ENCODE measurements around the gene CCDC50. TPM values are rescaled to one million over a fixed set of nuclear protein-coding genes. Genes with fewer than 3 reads are reported as not detected.

Gene CCDC50
- total and polyA plus RNA-seq, 10 of the 15 experiments (the other 5 are each of a cell fraction or from before 2014, with no cell fraction given): 46.7 to 150 (median 125) TPM

DNA sequence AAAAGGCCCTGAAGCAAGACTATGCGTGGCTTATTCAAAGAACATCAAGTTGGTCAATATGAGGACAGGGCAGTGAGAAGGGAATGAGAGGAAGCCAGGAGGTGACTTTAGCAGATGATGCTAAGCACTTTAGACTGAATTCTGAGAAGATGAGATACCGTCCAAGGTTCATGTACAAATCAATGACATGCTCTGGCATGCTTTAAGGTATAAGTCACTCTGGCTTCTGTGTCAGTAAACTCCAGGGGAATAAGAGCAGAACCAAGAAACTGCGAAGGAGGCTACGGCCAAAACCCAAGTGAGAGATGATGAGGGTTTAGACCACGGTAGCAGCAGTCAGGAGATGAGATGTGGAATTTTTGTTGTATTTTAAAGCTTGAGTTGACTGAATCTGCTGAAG is 8.9 kb upstream of the CCDC50 start:
- no peak overlapping the region for H3K4me2 ChIP-seq (ENCODE audit: control insufficient read depth, insufficient read depth)
- SMC1A ChIA-PET (ENCODE audit: uncharacterized antibody, unreplicated experiment): no interaction called here
- 77% methylated on average over 5 of the region's 5 CpGs for WGBS (ENCODE audit: insufficient coverage, insufficient replicate concordance, low lambda C conversion rate, missing lambda C conversion rate)

GRCh38 chr3:191321019-191321767 is 8.0 kb upstream of the CCDC50 start:
- no peak for FAIRE-seq
- ATAC-seq: no peak
- ChIA-PET SMC1A (ENCODE audit: uncharacterized antibody, unreplicated experiment) (interaction anchor here (0.6 to 0.9 kb wide), 2 partner anchors 16 to 811 kb away, joined by 3 to 4 read pairs; no protein-coding TSS in a partner anchor), RAD21 (ENCODE audit: unreplicated experiment) (no interaction called here), CTCF (no interaction called here), POLR2A (no interaction called here)
- H3K4me1 ChIP-seq (ENCODE audit: control insufficient read depth, insufficient read depth, low read length): no peaks in the 10 kb centered on the region
- no peak overlapping the region for H3K9ac ChIP-seq (ENCODE audit: control insufficient read depth, insufficient read depth, low read length)
- no peak overlapping the region for H3K27ac ChIP-seq (ENCODE audit: control insufficient read depth, insufficient read depth)
- H3K79me2 ChIP-seq (ENCODE audit: control insufficient read depth, insufficient read depth, low read length): no peaks in the 10 kb centered on the region
- no peak for DNase-seq (ENCODE audit: low read depth, low spot score)
- H2AFZ ChIP-seq (ENCODE audit: control insufficient read depth, low read depth, low read length): no peak overlapping the region
- no peaks in the 10 kb centered on the region for H3K36me3 ChIP-seq (ENCODE audit: control insufficient read depth in 2 of 2, insufficient read depth in 2 of 2, low read length in 1 of 2)
- no peak overlapping the region for H3K4me3 ChIP-seq
- H3K4me2 ChIP-seq (ENCODE audit: control insufficient read depth, insufficient read depth): no peak overlapping the region
- no peaks in the 10 kb centered on the region for H4K20me1 ChIP-seq (ENCODE audit: control insufficient read depth, insufficient read depth)
- no peaks in the 10 kb centered on the region; the same call in 2 of the 3 replicates for H3K9me3 ChIP-seq (replicated peaks; ENCODE audit: control insufficient read depth, insufficient read depth, low read length)
- 89% methylated on average over 4 of the region's 4 CpGs for WGBS (ENCODE audit: insufficient coverage, insufficient replicate concordance, low lambda C conversion rate, missing lambda C conversion rate)
- BruUV-seq (replicated peaks): no TSS peak
- intact Hi-C loops (cut with micrococcal nuclease; ENCODE audit: unreplicated experiment): no loop called here
- no peaks in the 10 kb centered on the region; a peak in 1 of 4 replicates for H3K27me3 ChIP-seq (replicated peaks in 1 of 2; ENCODE audit: control insufficient read depth in 2 of 2, insufficient read depth in 2 of 2, low read length in 1 of 2)
- in situ Hi-C loops (cut with MboI): no loop called here
- no peak for TF ChIP-seq NR2F1 (conservative IDR thresholded peaks at IDR 0.05)
- no peak for TF ChIP-seq RELB (IDR thresholded peaks at IDR 0.05; ENCODE audit: low read depth)
- TF ChIP-seq EZH2 (IDR thresholded peaks at IDR 0.05; ENCODE audit: borderline replicate concordance, control insufficient read depth, low read depth, low read length): no peak
- TF ChIP-seq, protein P1, sequence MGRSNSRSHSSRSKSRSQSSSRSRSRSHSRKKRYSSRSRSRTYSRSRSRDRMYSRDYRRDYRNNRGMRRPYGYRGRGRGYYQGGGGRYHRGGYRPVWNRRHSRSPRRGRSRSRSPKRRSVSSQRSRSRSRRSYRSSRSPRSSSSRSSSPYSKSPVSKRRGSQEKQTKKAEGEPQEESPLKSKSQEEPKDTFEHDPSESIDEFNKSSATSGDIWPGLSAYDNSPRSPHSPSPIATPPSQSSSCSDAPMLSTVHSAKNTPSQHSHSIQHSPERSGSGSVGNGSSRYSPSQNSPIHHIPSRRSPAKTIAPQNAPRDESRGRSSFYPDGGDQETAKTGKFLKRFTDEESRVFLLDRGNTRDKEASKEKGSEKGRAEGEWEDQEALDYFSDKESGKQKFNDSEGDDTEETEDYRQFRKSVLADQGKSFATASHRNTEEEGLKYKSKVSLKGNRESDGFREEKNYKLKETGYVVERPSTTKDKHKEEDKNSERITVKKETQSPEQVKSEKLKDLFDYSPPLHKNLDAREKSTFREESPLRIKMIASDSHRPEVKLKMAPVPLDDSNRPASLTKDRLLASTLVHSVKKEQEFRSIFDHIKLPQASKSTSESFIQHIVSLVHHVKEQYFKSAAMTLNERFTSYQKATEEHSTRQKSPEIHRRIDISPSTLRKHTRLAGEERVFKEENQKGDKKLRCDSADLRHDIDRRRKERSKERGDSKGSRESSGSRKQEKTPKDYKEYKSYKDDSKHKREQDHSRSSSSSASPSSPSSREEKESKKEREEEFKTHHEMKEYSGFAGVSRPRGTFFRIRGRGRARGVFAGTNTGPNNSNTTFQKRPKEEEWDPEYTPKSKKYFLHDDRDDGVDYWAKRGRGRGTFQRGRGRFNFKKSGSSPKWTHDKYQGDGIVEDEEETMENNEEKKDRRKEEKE (IDR thresholded peaks at IDR 0.05): no peak
- TF ChIP-seq USF1 (IDR thresholded peaks at IDR 0.05; ENCODE audit: borderline replicate concordance, extremely low read length, insufficient read depth, low read depth, low read length): no peak

More for the DNA sequence above, 8.9 kb upstream of the CCDC50 start:
- CTCF ChIA-PET: no interaction called here
- Histone ChIP-seq H3K79me2 (ENCODE audit: control insufficient read depth, insufficient read depth, low read length) (no peaks in the 10 kb centered on the region), H3K27ac (ENCODE audit: control insufficient read depth, insufficient read depth) (no peak overlapping the region), H3K27me3 (replicated peaks in 1 of 2; ENCODE audit: control insufficient read depth in 2 of 2, insufficient read depth in 2 of 2, low read length in 1 of 2) (no peaks in the 10 kb centered on the region; a peak in 1 of 4 replicates), H3K9ac (ENCODE audit: control insufficient read depth, insufficient read depth, low read length) (no peak overlapping the region), H3K4me1 (ENCODE audit: control insufficient read depth, insufficient read depth, low read length) (no peaks in the 10 kb centered on the region), H3K4me3 (no peak overlapping the region), H2AFZ (ENCODE audit: control insufficient read depth, low read depth, low read length) (no peak overlapping the region), H3K9me3 (replicated peaks; ENCODE audit: control insufficient read depth, insufficient read depth, low read length) (no peaks in the 10 kb centered on the region; the same call in 2 of the 3 replicates), H3K36me3 (ENCODE audit: control insufficient read depth in 2 of 2, insufficient read depth in 2 of 2, low read length in 1 of 2) (no peaks in the 10 kb centered on the region), H4K20me1 (ENCODE audit: control insufficient read depth, insufficient read depth) (no peaks in the 10 kb centered on the region)
- RAD21 ChIA-PET (ENCODE audit: unreplicated experiment): no interaction called here
- FAIRE-seq (no peak), DNase-seq (ENCODE audit: low read depth, low spot score) (no peak), ATAC-seq (no peak)
- POLR2A ChIA-PET: no interaction called here
- intact Hi-C loops (cut with micrococcal nuclease; ENCODE audit: unreplicated experiment) (no loop called here), in situ Hi-C loops (cut with MboI) (no loop called here)
- TF ChIP-seq HDGF (IDR thresholded peaks at IDR 0.05) (no peak), ZNF24 (IDR thresholded peaks at IDR 0.05) (no peak)
- BruUV-seq (replicated peaks): no TSS peak

All from GM12878 (cell line).